ENCODE results near the gene RSL1D1.
"Not testable (repeated sequence)": the region's sequence is repeated elsewhere in the genome, so short reads cannot be mapped to it uniquely, and the experiment has no call there.

Gene RSL1D1

DNA sequence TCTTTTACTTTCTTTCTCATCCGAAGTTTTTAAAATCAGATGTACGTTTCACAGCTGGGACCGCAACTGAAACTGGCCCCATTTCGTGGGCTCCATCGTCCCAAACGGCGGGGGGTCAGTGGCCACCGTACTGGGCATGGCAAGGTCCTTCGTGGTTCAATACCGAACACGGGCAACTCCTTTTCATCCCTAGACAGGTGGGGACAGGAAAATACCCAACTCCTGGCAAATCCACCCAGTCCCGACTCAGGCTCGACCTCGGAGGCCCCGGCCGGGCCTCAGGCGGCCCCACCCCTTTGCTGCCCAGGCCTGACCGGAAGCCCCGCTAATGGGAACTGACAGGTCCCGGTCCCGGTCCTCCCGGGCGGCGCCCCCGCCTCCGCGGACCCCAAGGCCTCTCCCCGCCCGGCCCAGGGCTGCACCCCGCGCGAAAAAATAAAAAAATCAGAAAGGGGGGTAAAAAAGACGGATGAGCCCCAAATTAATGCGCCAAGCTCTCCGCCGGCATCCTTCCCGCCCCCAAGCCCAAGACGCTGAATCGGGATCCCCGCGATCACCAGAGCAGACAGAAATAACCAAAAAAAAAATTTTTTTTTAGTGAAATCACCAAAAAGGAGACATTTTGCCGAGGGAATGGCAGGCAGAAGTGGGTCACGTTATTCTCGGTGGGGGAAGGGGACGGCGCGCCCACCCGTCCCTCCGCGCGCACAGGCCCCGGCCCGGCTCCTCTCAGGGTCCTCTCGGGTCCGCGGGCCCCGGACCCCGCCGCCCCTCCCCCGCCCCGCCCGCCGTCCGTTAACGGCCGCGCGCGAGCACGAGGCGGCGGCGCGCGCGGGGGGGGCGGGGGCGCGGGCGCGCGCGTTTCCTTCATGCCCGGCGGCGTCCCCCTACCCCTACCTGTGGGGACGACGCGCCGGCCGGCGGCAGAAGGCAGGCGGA is 54.8 kb downstream of the RSL1D1 start:
- peak; percentile 34 for DNase-seq

DNA sequence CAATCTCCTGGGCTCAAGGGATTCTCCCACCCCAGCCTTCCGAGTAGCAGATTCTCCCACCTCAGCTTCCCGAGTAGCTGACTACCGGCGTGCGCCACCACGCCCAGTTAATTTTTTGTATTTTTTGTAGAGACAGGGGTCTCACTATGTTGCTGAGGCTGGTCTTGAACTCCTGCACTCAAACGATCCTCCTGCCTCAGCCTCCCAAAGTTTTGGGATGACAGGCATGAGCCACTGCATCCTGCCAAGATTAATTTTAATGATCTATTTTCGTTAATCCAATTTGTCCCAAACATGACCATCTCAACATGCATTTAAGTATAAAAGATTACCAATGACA is 55.5 kb downstream of the RSL1D1 start:
- DNase-seq, result no peak

DNA sequence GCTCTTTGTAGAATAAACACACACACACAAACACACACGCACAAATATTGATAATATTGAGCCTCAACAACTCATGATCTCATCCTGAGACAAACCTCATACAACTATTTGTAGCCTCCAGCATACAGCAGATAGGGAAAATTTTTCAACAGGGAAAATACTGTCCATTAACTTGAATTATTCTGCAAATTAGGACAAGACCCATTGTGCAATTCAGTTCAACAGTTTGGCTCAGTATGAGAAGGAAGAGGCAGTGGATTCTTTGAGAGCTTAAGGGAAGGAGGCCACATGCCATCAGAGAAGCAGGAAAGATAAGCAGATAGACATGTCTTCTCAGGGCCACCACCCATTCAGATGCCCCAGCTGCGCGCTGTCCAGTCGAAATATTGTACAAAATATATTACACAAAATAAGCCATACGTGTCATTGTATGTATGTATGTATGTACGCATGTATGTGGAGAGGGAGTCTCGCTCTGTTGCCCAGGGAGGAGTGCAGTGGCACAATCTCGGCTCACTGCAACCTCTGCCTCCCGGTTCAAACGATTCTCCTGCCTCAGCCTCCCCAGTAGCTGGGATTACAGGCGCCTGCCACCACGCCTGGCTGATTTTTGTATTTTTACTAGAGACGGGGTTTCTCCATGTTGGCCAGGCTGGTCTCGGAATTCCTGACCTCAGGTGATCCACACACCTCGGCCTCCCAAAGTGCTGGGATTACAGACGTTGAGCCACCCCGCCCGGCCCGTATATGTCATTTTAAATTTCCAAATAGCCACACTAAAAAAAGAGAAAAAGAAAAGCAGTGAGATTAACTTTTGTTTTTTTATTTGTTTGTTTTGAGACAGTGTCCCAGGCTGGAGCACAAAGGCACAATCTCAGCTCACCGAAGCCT is 56.1 kb downstream of the RSL1D1 start:
- no peak for DNase-seq

DNA sequence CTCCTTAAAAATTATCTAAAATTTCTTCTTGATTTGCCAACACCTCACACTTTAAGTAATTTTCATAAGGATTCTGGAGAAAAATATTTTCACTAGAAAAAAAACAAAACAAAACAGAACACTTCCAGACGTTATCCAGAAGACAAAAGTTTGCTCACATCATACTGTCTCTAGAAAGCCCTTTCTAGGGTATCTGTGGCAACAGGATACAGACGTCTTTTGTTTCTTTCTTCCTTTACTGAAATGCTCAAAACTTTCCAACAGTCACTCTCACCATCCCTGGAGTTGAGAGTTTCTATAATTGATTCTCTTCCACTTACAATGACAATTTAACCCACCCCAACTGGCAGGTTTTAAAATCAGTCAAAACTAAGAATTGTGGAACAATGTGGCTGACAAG is 56.9 kb downstream of the RSL1D1 start:
- DNase-seq, result no peak

DNA sequence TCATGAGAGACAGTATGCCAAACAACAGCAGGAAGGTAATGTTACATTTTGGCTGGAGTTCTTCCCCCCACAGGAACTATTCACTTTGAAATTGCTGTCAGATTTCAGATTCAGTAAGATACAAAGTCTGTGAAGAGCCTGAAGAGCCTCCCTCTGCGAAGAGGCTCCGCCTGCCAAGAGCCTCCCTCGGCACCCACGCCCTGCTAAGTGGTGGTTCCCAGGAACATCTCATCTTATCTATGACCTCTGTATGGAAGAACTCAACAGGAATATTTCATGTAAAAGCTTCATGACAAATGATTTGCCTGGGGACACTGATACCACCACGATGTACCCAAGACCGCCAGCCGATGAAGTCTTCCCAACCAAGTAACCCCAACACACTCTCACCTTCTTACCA is 57.5 kb downstream of the RSL1D1 start:
- DNase-seq, result no peak

DNA sequence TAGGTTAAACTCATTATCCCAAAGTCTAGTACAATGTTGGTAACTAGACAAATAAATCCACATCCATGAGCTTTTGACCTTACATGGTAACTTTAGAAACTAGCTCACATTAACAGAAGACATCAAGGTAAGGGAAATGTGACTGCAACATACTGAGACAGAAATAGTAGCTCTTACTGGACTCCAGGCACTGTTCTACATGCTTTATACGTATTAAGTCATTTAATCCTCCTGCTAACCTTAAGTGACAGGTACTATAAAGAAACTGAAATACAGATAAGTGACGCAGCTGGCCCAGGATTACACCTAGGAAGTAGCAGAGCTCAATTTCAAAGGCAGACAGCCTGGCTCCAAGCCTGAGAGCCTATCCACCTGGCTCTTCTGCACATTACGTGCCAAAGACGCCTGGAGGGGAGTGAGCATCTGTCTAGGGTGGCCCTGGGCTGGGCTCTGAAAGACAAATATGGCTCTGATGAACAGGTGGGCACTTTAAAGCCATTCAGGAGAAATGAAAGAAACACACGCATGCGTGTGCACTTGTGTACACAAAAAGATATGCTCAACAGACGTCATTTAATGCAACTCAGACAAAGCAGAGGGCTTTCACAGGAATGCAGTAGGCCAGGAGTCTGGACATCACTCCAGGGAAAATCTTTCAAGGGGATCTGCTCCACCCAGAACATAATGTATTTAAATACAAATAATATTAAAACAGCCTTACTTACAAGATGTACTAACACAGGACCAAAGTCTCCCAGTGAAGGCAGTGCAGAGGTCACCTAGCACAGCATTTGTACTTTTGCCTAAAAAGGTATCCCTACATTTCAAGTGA is 58.7 kb downstream of the RSL1D1 start:
- no peak for DNase-seq

DNA sequence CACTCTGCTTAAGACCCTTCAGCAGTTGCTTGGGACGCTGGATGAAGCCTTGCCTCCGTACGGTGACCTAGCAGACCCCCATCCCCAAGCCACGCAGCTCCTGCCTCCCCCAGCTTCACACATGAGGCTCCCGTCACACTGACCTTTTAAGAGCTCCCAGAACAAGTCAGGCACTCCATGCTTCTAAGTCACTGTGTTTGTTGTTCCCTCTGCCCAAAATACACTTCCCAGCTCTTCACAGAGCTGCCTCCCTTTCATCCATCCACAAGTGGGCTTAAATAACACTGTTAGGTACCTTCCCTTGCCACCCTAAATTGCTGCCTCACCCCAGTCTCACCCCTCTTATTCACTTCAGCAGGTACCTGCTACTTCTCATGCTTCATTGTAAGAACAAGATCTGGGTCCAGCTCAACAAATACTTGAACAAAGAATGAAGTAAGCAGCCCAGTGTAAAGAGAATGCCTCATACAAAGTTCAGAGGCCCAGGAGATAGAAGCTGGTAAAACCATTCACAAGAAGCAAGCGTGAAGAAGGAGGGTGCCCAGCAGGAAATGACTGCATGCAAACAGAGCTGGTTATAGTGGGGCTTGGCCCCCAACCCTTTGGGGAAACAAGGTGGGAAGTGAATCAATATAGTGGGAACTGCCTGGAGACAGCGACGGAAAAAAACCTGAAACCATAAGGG is 60.1 kb downstream of the RSL1D1 start:
- DNase-seq, result no peak

DNA sequence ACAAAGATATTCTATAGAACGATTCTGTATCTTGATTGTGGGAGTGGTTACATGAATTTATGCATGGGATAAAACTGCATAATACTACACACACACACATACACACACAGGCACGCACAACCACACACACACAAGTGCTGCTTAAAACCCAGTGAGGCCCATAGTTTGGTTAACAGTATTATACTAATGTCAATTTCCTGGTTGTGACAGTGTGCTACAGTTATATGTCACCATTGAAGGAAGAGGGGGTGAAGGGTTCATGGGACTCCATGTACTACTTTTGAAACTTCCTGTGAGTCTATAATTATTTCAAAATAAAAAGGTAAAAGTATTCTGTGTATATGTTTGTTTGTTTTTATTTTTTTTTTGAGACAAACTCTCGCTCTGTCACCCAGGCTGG is 62.4 kb downstream of the RSL1D1 start:
- no peak for DNase-seq

DNA sequence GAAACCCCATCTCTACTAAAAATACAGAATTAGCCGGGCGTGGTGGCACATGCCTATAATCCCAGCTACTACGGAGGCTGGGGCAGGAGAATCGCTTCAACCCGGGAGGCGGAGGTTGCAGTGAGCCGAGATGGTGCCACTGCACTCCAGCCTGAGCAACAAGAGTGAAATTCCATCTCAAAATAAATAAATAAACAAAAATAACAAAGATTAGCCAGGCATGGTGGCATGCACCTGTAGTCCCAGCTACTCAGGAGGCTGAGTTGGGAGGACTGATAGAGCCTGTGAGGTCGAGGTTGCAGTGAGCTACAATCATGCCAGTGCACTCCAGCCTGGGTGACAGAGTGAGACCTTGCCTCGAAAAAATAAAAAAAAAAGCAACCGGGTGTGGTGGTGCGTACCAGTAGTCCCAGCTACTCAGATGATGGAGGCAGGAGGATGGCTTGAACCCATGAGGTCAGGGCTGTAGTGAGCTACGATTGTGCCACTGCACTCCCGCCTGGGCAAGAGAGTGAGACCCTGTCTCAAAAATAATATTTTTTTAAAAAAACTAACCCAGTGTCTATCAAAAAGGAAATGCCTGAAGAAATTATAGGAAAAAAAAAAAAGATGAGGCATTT is 66.3 kb downstream of the RSL1D1 start:
- not testable (repeated sequence) for DNase-seq

DNA sequence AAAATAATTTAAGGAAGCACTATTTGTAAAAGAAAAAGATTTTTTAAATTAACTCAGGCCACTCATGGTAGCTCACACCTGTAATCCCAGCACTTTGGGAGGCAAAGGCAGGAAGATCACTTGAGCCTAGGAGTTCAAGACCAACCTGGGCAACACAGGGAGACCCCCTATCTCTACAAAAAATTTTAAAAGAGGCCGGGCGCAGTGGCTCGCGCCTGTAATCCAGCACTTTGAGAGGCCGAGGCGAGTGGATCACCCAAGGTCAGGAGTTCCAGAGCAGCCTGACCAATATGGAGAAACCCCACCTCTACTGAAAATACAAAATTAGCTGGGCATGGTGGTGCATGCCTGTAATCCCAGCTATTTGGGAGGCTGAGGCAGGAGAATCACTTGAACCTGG is 67.0 kb downstream of the RSL1D1 start:
- DNase-seq, result not testable (repeated sequence)

DNA sequence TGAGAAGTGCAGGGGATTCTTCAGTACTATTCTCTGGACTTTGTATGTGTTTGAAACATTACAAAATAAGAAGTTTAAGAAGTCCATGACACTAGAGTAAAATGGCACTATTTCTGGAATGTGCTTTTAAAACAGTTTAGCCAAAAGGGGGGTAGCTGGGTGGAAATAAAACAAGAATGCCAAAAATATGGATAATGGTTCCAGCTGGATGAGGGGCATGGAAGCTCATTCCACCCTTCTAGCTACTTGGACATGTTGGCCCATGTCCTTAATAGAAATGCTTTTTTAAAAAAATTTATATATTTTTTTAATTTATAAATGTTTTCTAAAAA is 67.3 kb downstream of the RSL1D1 start:
- no peak for DNase-seq

All from amniotic stem cell (primary cell).